C1 segment of cervical spinal cord (tissue), 14 donors: ENCODE data around the gene CATSPER1.

Experiments used
- DNase-seq, 14 donors: peaks; one replicate each; lab custom pipeline; 2025; lab: John Stamatoyannopoulos, UW

The CATSPER1 gene

DNA sequence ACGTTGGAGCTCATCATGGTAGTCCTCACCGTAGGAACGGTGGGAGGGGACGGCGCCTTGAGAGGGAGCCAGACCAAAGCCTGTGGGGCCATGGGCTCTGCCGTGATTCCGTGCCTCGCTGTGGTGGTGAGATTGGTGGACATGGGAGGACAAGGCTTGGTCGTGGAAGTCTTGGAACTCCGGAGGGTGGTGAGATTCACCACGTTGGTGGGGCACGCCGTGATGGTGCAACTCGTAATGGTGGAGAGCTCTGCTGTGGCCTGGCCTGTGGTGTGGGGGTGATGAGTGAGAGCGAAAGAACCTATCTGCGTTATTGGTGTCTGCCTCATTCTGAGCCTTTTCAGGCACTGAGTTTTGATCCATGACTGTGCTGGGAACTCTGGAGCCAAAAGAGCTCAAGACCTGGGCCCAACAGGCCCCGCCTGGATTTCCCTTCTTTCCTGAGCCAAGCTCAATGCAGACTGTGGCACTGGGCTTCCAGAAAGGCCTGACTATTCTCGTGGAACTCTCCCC lies at the start of gene CATSPER1:
Gene CATSPER1 (minus strand): TSS at position 463 of the 513 bp plus-strand sequence. CDS start 100 bp downstream, at position 363.
- no peak for DNase-seq

DNA sequence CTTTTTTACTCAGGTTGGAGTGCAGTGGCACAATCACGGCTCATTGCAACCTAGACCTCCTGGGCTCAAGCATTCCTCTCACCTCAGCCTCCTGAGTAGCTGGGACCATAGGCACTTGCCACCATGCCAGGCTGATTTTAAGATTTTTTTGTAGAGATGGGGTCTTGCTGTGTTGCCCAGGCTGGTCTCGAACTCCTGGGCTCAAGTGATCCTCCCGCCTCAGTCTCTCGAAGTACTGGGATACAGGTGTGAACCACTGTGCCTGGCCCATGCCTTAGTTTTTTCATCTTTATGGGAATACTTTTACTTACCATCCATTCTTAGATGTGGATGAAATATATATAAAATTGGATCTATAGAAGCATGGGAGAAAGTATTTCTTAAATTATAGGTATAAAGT lies 49.0 kb upstream of the CATSPER1 start:
- no peak for DNase-seq

DNA sequence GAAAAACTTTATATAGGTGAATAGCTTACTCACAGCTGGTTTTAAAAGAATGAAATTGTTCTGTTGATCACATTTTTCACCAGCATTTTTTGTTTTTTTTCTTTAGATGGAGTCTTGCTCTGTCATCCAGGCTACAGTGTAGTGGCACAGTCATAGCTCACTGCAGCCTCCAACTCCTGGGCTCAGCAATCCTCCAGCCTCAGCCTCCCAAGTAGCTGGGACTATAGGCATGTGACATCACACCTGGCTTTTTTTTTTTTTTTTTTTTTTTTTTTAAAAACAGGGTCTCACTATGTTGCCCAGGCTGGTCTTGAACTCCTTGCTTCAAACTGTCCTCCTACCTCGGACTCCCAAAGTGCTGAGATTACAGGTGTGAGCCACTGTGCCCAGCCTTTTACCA lies 47.4 kb upstream of the CATSPER1 start:
- DNase-seq, result no peak

DNA sequence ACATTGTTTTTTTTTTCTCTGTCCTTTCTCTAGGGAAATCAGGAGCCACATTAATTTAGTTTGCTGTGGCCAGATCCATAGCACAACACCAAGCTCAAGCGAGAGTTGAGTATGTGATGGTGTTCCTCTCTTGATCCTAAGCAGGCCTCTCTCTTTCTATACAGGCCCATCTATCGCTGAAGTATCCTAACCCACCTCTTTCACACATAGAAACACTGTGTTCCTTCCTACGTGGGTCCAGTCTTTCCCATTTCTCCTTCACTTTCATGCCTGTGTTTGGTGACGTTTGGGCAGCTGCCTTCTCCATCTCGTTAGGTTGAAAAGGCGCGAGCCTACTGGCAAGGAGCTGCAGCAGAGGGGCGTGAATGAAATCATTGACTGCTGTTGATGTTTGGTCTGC lies 46.2 kb upstream of the CATSPER1 start:
- no peak for DNase-seq

- no peak for DNase-seq
Observed at GRCh38 chr11:66072081-66072480, 45.8 kb upstream of the CATSPER1 start.

GRCh38 chr11:66071381-66071801 lies 45.1 kb upstream of the CATSPER1 start:
- peak in 1 of 14 donors; percentile 48 for DNase-seq

DNA sequence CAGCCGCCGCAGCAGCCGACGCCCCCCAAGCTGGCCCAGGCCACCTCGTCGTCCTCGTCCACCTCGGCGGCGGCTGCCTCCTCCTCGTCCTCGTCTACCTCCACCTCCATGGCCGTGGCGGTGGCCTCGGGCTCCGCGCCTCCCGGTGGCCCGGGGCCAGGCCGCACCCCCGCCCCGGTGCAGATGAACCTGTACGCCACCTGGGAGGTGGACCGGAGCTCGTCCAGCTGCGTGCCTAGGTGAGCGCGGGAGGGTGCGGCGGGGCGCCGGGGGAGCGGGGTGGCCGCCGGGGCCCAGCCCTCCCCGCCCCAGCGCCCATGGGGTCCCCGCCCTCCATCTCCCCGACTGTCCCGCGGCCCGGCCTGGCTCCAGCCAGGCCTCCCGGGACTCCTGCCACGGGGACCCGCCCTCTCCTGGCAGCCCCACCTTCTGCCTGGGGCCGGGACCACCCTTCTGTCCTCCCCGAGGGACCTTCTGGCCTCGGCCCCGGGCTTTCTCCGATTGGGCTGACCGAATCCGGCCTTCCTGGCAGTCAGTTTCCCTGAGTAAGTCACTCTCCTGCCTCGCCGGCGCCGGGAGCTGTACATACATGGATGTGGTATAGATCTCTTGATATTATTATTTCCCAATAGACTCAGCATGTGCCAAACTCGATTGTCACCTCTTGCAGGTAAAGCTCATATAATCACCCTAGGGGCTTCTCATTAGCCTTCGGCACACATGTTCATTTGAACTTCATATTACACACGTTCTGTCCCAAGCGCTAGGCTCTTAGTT lies 44.5 kb upstream of the CATSPER1 start:
- DNase-seq, result peak in 9 of 14 donors; percentile 25 to 53 (median 41)

DNA sequence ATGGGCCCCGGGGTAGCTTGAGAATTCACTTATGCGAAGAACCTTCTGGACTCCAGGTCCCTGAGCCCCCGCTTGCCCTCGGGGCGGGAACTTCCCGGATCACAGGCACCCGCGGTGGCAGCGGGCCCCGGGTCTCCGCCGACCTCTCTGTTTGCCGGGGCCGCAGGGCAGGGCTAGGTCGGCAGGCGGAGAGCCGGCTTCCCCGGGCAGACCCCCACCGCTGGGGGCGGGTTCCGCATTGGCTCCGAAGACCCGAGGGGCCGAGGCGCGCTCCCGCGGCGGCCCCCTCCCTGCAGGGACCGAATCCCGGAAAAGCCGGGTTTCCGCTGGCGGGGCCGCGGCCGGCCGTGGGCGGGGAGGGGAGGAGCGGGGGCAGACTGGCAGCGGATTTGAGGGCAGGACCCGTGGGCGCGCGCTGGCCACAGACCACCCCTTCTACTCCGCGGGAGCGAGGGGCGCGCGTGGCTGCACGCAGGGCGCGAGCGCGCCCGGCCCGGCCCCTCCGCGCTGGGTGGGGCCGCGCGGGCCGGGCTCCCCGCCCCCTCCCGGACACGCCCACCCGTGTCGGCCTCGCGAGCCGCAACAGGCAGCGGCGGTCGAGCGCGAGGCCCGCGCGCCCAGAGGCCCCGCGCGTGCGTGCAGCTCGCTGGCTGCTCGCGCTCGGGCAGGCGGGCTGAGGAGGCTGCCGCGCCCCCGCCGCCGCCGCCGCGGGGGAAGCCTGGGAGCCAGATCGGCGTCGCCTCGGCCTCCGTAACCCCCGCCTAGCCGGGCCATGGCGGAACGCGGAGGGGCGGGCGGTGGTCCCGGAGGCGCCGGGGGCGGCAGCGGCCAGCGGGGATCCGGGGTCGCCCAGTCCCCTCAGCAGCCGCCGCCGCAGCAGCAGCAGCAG lies 43.7 kb upstream of the CATSPER1 start, which contains the start of gene PACS1:
Gene PACS1 (plus strand): TSS at position 558 of the 889 bp plus-strand sequence. CDS start 215 bp downstream, at position 773.
- peak in 12 of 14 donors; percentile 23 to 86 (median 54) for DNase-seq

DNA sequence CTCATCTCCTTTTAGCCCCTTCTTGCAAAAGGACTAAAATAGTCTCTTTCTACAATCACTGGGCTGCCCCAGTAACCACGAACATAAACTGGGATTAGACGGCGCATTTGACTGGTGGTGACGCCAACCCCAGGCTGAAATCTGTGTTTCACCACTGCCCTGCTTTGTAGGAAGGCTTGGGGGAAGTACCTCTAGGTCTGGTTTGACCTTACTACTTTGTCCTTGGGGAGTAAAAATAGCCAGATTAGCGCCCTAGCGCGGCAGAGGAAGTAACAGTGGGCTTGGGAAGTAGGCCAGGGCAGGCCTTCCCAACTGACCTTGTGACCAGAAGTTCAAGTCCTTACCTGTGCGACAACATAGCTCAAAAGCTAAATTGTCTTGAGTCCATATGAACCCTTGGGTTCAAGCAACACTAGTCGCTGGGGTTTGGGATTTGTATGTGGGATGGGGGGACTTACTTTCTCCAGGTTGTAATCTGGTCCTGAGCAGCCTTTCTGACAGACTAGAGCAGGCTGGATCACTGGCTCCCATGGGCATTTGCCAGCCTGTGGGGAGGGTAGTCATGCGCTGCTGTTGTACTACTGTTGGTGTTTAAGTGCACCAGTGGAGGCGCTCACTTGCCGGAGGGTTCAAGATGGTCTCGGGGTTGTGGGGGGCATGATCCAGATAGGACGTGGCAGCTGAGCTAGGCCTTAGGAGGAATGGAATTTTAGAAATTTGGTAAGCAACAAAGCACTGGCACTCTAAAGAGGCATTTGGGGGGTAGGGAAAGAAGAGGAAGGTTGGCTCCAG lies 42.8 kb upstream of the CATSPER1 start:
- peak in 11 of 14 donors; percentile 24 to 69 (median 54) for DNase-seq

DNA sequence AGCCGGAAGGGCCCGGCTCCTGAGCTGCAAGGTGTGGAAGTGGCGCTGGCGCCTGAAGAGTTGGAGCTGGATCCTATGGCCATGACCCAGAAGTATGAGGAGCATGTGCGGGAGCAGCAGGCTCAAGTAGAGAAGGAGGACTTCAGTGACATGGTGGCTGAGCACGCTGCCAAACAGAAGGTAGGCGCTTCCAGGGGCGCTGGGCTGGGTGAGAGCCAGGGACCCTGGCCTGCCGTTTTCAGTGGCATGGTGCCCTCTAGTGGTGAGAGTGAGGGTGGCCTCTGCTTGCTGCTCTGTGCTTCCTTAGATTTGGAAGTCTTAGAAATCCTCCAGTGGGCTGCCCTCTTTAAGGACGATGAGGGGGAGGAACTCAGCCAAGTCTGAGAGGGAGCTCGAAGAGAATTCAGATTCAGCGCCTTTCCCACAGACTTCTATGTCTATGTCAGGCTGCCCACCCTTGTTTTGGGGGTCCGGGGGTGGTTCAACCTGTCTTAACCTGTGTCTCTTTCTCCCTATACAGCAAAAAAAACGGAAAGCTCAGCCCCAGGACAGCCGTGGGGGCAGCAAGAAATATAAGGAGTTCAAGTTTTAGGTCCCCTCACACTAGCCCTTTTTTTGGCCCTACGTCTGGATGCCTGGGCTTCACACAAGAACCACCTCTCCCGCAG lies 42.0 kb upstream of the CATSPER1 start:
- peak in 10 of 14 donors; percentile 20 to 69 (median 35) for DNase-seq

DNA sequence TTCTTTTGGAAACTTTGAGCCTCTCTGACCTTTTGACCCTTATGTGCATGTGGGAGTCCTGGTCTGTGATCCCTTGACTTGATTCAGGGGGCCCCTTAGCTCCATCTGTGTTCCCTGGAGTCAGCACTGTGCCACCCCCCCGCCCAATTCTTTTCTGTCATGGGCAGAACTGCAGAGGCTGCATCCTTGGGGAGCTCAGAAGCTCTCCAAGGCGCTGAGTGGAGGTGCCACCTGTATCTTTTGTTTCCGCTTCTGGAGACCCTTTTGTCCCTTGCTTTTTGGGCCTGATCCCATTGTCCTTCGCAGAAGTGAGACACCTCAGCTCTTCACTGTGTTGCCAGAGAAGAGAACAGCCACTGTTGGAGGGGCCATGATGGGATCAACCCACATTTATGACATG lies 41.4 kb upstream of the CATSPER1 start:
- DNase-seq, result no peak

DNA sequence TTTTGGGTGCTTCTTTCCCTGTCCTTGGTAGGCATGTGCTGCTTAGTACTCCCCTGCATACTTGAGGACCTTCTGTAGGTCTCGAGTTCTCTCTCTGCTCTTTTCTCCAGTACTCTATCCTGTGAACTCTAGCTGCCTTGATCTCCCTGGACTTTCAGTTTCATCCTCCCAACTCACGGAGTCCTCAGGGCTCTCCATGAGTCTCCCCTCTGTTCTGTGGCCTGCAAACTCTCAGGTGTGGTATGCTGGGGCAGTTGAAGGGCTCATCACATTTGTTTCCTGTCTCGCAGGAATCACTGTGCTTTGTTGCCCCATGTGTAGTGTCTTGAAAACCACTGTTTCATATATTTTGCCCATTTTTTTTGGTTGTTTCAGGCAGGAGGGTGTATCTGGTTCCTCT lies 40.5 kb upstream of the CATSPER1 start:
- DNase-seq, result no peak

GRCh38 chr11:66064571-66064970 lies 38.3 kb upstream of the CATSPER1 start:
- DNase-seq, result no peak

DNA sequence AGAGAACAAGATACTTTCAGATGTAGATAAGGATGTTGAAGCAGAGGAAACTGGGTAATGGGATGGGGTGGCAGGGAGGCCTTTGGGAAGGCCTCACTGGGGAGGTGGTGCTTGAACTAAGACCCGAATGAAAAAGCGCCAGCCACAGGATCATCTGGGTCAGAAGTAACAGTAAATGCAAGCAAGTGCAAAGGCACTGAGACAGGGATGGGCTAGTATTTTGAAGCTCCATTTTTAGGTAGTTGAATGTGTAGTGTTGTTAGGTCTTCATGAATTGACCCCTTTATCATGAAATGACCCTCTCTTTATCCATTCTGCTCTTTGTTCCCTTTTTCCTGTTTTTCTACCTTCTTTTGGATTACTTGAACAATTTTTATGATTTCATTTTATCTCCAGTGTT lies 37.6 kb upstream of the CATSPER1 start:
- DNase-seq, result no peak

GRCh38 chr11:66062408-66062807 lies 36.1 kb upstream of the CATSPER1 start:
- no peak for DNase-seq

GRCh38 chr11:66061268-66061667 lies 35.0 kb upstream of the CATSPER1 start:
- no peak for DNase-seq

- DNase-seq, result no peak
Observed at GRCh38 chr11:66059966-66060680, 33.8 kb upstream of the CATSPER1 start.

DNA sequence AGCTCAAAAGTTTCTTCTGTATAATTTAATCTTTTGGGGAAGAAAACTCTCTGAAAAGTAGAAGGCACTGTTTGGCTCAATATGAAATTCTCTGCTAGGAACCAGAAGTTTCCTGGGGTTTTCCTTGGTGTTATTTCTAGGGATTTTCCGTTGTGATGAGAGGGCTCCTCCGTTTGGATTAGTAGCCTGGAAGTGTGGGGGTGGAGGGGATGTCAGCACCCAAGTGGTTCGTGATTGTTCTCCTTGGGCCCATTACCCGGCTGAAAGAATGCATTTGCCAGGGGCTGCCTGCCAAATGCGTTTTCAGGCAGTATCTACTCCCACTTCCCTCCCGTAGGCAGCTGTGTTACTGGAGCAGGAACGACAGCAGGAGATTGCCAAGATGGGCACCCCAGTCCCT lies 30.2 kb upstream of the CATSPER1 start:
- no peak for DNase-seq

DNA sequence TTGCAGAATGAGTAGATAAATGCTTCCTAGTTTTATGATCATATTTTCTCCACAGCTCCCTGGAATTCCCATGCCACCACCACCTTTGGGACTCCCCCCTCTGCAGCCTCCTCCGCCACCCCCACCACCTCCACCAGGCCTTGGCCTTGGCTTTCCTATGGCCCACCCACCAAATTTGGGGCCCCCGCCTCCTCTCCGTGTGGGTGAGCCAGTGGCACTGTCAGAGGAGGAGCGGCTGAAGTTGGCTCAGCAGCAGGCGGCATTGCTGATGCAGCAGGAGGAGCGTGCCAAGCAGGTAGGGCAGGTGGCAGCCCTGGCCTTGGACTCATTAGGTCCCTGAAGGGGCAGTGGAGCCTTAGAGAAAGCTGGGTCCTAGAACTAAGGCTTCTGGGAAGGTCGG lies 28.7 kb upstream of the CATSPER1 start:
- DNase-seq, result no peak

GRCh38 chr11:66052664-66052982 lies 26.3 kb upstream of the CATSPER1 start:
- DNase-seq, result no peak
